HG03196 (cell line): Measurements from ENCODE around the gene MAST4.

Experiments used
- ATAC-seq: cut with Tn5 transposase; IDR thresholded peaks from one replicate; pipeline ENCODE4 v1.9.1; 2021; ENCODE audit not compliant: unreplicated experiment

MAST4 gene

DNA sequence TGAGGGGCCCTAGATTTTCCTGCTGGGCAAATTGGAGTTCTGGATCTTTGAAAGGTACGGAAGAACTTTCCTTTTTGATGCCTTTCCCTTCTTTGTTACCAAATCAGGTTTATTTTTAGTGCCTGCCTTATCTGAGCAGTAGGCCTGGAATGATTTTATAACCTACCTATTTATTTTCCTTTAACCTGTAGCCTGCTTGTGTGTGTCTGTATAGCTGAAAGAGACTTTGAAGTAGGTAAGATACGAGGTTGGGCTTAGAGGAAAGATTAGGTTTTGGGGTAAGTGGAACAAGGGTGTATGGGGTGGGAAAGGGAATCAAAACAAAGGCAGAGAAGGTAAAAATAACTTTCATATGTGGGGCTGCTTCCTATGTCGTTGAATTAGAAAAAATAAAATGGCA lies 389.2 kb downstream of the MAST4 start:
- no peak for ATAC-seq

DNA sequence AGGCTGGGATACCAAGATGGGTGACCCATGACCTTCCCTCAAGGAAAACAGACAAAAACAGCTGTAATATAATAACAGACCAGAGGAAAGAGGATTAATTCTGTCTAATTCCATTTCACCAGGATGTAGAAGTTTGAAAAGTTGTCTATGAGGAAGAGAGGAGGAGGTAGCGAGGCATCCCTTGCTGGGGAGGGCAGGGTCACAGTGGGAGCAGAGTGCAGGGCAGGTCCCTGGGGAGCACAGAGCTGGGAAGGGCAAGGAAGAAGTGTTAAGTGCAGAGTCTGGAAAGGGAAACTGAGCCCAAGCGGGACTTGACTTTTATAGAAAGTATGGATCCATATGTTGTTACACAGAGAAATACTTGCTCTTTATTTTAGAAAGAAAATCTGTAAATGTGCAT lies 389.8 kb downstream of the MAST4 start:
- ATAC-seq, result no peak

DNA sequence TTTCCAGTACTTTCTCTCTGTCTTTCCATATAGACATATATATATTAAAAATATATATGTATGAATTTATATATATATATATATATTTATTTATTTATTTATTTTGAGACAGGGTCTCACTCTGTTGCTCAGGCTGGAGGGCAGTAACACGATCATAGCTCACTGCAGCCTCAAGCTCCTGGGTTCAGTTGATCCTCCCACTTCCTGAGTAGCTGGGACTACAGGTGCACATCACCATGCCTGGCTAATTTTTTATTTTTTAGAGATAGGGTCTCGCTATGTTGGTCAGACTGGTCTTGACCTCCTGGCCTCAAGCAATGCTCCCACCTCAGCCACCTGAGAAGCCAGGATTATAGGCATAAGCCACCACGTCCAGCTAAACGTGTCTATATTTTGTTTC lies 390.3 kb downstream of the MAST4 start:
- no peak for ATAC-seq

DNA sequence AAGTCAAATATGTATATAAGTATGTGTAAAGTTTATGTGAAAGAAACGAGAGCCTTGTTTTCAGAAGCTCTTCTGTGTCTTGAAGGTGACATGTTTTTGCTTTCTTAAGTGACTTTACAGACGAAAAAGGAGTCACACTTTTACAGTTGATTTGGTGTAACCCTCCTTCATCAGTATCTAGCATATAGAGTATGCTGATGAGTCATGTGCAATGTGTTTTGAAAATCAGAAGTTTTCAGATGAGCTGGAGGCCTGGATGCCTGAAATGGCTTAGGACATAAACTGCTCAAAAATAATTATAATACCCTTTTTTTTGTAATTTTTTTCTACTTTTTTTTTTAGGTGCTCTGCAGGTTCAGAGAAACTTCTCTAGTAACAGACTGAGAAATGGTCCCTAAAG lies 390.9 kb downstream of the MAST4 start:
- no peak for ATAC-seq

DNA sequence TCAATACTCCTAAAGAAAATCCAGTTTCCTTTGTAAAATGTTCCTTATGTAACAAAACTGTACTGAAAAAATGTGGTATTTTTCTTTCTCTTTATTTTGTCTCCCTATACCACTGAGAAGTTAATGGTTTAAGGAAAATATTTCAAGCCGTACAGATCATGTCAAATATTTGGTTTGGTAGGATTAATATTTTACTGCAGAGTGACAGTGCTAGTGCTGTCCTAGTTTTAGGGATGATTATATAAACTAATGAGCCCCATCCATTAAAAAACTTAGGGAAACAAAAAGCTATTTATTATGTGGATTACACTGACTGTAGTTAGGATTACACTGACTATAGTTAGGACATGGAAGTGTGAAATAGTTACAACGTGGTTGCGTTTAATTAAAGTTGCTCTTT lies 391.3 kb downstream of the MAST4 start:
- no peak for ATAC-seq

DNA sequence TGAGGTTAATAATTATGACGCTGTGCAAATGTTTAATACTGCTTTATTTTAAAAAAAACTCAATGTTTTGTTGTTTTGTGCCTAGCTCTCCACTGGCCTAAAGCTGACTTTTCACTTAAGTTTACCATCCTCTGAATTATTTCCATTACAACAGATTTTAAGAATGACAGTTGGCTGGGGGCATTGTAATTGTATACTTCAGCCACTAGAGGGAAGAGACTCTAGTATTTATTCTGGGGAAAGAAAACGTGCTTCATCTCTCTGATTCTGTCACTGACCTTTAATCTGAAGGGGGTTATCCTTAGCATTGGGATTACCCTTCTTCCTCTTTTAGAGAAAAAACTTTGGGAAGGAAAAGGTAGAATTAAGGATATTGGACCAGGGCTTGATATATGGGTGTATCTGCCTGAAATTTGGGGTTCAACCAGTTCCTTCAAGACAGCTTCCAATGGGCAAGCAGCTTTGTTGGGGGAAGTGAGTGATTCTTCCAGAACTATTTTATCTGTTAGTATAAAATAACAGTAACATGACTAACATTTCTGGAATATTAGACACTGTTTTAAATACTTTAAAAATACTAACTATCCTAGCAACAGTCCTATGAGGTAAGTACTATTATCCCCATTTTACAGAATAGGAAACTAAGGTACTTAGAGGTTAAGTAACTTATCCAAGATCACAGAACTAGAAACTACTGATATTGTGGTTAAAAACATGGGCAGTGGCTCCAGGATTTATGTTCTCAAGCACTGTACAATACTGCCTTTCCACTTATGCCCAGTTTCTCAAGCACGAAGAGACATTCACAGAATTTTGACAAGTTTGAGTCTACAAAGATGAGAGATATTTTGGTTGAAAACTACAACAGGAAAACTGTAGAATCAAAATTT lies 392.0 kb downstream of the MAST4 start:
- ATAC-seq, result no peak

DNA sequence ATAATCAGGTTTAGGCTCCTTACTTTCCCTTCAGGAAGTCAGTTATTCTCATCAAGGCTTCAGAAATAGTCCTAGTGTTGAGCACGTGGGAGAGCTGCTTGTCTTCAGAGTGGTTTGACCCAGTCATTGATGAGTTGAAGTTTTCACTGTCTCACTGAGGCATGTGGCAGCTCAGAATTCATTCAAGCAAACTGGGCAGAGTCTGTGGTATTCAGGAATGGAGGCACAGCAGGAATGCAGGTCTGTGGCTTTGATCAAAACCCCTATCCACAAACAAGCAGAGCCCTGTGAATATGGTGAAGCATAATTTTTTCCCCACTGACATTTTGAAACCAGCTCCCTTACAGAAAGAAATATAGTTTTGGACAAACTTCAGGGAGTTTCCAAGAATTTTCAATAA lies 393.1 kb downstream of the MAST4 start:
- no peak for ATAC-seq

DNA sequence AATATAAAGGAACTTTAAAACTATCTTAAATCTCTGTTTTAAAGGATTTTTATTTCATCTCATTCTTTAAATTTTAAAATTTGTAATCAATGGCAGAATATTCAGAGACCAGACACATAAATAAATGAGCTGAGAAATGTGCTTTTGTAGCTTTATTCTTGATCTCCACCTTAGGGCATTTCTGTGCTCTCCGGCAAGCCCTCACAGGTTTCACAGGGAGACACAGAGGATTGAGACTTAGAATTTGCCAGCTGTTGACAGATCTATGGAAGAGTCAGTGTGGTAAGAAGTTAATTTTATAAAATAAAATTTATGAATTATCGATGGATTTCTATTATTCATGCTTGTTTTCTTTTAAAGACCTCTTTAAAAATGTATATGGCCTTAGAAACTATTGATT lies 393.6 kb downstream of the MAST4 start:
- ATAC-seq, result no peak

DNA sequence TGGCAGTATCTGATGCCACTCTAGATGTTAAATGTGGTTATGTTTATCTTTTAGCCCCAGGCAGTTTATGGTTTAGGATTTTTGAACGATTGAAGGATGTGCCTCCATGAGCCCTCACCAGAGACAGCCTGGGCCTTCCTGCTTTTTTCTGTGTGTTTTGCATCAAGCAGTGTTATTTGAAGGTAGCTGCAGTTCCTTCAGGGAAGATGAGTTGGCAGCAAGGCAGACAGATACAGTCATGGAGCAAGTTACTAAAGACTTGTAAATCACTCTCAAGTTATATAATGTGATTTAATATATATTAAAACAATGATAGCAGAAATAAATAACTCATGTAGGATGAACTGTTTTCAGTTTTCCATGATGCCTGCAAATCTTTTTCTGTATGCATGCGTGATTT lies 395.6 kb downstream of the MAST4 start:
- no peak for ATAC-seq

DNA sequence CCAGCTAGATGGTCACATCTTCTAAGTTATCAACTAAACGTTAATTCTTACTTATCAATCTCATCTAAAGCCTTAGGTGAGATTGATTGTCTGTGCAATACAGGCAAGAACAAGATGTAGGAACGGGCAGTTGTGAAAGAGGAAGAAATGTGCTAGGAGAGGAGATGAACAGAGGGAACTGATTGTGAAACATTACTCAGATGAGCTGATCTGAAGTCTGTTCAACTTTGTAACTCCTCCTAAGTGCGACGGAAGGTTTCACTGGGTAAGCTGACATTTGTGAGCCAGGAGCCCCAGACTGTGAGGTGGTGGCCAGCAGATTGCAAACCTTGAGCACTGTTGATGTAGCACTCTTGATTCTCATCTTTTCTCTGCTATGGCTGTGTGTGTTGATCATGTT lies 396.4 kb downstream of the MAST4 start:
- no peak for ATAC-seq

DNA sequence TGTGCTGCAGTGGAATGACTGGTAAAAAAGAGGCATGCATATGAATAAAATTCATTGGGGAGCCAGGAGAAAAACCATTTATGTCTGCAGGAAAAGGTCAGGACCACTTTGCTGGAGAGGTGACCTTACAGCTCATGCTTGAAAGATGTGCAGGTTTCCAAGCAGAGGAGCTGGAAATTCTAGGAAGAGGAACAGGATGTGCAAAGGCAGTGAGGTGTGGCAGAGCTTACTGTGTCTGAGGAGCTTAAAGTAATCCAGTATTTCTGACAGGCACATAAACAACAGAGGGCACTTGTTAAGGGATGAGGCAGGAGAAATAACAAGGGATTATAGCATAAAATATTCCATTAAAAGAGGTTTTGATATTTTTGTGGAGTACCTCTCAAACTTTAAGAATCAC lies 397.3 kb downstream of the MAST4 start:
- no peak for ATAC-seq

DNA sequence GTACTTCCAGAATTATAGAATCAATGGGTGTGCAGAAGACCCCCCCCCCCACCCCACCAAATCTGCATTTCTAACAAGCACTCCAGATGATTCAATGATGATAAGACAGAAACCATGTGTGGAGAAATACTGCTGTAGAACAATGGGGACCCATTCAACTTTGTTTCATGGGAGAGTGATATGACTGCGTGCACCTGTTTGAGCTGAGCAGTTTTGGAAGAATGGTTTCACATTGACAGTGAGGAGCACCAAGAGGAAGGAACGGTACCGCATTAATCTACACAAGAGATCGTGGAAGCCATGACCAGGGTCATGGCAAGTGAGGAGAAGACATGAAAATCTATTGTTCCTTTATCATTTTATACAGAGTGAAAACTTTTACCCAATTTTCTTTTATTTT lies 397.7 kb downstream of the MAST4 start:
- no peak for ATAC-seq

DNA sequence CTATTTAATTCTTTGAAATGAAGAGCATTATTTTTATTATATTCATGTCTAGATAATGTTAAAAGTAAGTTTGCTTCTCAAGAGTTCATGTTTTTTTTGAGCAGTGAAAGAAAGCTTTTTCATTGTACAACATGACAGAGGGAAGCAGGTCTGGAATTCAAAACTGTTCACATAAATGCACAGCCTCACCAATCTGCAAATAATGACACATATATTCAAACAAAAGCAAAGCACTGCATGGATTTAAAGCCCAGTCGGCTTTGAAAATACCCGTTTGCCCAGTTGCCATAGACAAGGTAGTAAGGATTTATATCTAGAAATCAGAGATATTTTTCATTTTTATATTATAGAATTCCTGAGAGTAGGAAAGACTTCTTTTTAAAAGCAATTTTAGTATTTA lies 398.6 kb downstream of the MAST4 start:
- no peak for ATAC-seq

DNA sequence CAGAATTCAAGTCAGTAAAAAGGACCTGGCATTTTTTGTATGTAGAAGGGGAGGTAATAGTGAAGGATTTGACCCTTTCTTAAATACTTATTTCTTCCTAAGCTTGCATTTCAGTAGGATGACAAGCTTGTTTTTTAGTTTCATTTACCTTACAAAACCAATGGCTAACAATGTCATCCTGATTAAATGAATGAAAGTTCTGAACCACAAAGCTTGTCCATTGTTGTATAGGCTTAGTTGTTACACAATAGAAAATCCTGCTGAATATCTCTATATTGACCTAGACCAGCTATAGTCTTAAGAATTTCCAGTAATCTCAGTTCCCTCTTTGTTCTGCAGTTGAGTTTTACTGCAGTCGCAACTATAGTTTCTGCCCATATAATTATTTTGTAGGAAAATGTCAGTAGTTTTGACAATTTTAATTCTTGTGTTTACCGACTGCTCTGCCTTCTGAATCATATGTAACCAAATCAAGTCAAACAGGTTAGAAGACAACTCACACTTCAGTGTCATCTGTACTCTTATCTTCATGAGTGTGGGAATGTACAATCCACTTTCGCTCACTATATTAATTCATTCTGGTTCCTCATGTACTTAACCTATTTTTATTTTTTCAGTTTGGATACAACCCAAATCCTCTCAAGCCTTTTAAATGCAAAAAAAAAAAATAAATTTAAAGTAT lies 404.7 kb downstream of the MAST4 start:
- no peak for ATAC-seq

DNA sequence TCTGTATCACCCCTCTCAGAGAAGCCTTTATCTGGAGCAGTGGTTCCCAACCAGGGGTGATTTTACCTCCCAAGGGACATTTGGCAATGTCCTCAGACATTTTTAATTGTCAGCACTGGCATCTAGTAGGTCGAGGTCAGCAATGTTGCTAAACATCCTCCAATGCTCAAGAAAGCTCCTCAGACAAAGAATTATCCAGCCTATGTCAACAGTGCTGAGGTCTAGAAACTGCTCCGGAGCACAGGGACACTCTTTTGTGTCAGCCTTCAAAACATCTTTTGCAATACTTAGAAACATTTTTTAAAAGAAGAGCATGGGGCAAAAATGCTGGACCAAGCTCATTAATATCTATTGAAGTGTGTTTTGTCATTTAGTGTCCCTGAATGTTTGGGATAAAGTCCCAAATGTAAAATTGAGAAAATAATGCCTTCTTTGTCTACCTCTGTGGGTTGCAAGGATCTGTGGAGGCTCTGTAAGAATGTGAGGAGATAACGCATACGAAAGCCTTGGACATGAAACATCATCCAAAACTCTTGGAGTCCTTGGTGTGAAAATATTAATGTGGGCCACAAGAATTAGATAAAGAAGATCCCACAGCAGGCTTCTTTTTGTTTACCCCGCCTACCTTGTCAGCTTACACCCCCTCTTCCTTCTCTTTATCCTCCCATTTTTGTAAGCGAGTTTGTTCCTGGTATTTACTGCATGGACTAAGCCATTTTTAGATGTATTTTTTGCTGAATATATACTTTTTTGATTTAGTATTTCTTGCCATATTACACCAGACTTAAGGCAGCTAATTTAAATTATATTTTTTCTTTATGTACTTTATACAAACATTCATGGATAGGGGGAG lies 406.9 kb downstream of the MAST4 start:
- ATAC-seq, result no peak

DNA sequence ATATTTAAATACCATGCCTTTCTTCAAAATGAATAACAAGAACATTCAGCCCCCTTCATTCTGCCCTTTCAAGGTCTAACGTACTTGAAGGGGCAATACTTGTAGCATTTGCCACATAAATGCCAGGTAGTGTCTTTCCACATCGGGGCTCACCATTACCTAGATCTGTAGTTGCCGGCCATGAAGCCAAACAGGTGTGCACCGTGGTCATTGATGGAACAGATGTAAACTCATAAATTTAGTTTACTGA lies 407.4 kb downstream of the MAST4 start:
- no peak for ATAC-seq

DNA sequence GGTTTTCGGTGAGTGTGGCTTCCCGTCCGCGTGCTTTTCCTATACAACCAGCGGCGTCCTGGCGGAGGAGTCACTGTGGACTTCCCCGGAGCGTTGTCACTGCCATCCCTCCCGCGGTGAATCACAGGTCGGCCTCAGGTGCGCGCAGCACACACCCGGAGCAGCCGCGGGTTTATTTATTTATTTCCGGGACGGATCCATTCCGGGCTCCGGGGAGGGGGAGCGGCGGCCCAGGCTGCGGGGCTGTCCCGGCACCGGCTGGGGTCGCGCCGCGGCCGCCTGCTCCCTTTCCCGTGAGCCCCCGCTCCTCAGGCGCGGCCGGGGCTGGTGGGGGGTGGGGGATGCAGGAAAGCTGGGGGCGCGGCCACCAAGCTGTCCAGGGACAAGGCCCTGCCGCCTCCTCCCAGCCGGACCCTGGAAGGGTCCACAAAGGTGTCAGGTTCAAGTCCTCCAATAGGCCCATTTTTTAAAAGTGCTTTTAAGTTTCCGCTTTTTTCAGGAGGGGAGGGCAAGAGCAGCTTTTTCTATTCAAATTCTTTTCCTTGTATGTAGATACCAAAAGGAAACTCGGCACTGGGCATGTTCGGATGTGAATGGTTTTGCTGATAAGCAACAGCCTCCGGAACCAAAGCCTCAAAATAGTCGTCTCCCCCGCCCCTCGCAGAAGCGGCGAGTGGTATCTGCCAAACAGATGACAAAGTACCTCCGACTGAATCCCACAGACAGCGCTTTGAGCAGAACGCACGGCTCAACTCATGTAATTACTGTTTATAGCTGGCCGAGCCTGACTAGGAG lies 407.9 kb downstream of the MAST4 start:
- ATAC-seq, result peak; percentile 53

DNA sequence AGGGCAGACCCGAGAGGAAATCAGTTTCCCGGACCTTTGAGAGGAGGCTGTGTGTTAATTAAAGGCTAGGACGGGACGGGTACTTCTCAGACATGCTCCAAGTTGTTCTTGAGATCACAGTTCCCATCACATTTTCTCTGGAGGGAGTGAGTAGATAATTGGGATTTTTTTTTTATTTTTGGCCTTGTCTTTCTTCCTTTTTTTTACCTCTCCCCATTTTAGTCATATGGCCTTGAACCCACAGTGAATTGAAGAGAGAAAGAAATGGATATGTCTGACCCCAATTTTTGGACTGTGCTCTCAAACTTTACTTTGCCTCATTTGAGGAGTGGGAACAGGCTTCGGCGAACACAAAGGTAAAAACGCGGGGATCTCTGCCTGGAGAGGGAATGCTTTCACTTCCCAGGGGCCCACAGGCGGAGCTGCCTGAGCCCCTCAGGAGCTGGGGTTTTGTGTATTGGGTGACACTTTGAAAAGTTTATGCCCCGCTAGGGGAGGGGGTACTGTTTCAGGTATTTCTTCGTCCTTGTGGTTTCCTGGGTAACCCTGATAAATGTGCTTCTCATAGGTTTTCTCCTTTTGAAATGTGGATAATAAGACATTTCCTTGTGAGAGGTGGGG lies 408.6 kb downstream of the MAST4 start:
- no peak for ATAC-seq

DNA sequence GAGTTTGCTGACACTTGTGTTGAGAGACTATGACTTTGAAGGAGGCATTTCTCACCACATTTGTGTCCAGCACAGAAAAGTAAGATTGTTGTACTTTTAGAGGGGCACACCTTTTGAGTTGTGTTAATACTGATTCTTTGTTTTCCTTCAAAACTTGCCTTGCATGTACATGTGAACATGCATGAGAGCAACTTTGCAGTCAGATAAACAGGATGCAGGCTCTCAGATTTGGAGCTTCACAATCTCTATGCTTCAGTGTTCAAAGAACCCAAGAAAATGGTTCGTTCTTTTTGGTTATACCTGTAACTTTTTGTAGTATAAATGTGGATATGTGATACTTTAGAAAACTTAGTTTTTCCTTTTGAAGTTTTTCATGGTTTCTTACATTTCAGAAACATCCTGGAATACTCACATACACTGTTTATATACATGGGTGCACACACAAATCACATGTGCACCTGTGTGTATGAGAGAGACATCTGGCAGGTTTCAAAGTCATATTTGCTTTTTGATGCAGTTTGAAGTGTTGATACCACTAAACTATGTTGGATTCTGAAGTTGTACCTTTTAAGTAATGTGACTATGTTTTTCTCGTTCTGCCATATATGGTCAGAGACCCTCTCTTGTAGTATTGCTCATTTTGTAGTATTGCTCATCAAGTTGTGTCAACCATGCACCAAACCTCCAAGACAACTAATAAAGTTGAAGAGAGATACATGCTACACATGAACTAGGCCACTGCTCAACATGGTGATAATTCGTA lies 409.7 kb downstream of the MAST4 start:
- no peak for ATAC-seq

DNA sequence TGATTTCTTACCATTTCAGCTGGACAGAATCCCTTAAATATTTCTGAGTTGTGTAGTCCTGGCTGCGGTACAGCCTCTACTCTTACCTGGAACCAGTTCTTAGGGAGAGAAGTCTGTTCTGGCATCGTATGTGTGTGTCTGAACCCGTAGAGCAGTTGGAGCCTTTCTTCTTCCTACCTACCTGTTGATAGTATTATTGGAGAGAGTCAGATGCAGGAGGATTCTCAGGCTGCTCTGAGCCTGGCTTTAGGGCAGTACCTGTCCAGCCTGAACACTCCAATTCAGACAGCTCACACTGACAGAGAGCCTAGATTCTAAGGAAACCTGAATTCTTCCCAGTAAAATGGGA lies 410.3 kb downstream of the MAST4 start:
- ATAC-seq, result no peak
